ENCODE data around the gene SELPLG.

The SELPLG gene

GRCh38 chr12:108644811-108645120 lies 11.1 kb upstream of the SELPLG start:
- Histone ChIP-seq H3K9ac (ENCODE audit: low read length) (no peak overlapping the region), H2BK120ac (ENCODE audit: low read depth, low read length) (no peak overlapping the region), H3K4me1 (ENCODE audit: control insufficient read depth, insufficient read depth, low read depth, low read length) (peaks cover 18% of the 10 kb centered on the region), H2AFZ (ENCODE audit: low read depth, low read length) (no peak overlapping the region), H3K18ac (ENCODE audit: low read depth in 1 of 2, low read length in 2 of 2) (no peak overlapping the region), H2AK5ac (ENCODE audit: low read length, severe bottlenecking) (no peak overlapping the region), H3K23ac (ENCODE audit: low read length in 2 of 2) (no peak overlapping the region), H3K14ac (ENCODE audit: low read length in 2 of 2) (no peak overlapping the region), H3K4me2 (ENCODE audit: low read length, poor library complexity, severe bottlenecking) (no peak overlapping the region), H3K27ac (ENCODE audit: low read length, poor library complexity, severe bottlenecking) (no peak overlapping the region), H3K4me3 (ENCODE audit: insufficient read depth in 1 of 2, low read depth in 1 of 2, low read length in 2 of 2) (no peak overlapping the region), H2BK12ac (ENCODE audit: low read length in 2 of 2) (no peak overlapping the region), H4K8ac (ENCODE audit: low read length) (no peak overlapping the region), H2BK15ac (ENCODE audit: low read depth, poor library complexity, severe bottlenecking) (no peak overlapping the region), H3K79me1 (replicated peaks; ENCODE audit: low read length, poor library complexity, severe bottlenecking) (peaks cover 40% of the 10 kb centered on the region), H3K9me3 (ENCODE audit: control insufficient read depth, low read length) (no peaks in the 10 kb centered on the region), H2BK5ac (ENCODE audit: low read depth, low read length, poor library complexity, severe bottlenecking) (no peak overlapping the region), H3K4ac (ENCODE audit: low read depth in 1 of 2, low read length in 2 of 2) (no peak overlapping the region), H4K91ac (ENCODE audit: low read length) (no peak overlapping the region), H3K27me3 (ENCODE audit: control insufficient read depth in 1 of 2, insufficient read depth in 1 of 2, low read length in 2 of 2) (no peaks in the 10 kb centered on the region), H3K36me3 (ENCODE audit: control insufficient read depth in 1 of 2, insufficient read depth in 2 of 2, low read depth in 1 of 2, low read length in 2 of 2) (peaks cover 59 to 61% of the 10 kb centered on the region in 2 experiments)
- 97% methylated on average over 7 of the region's 7 CpGs for WGBS
- no peak for DNase-seq

GRCh38 chr12:108643941-108644810 lies 10.5 kb upstream of the SELPLG start:
- H2BK120ac ChIP-seq (ENCODE audit: low read depth, low read length), result no peak overlapping the region
- no peak overlapping the region for H3K27ac ChIP-seq (ENCODE audit: low read length, poor library complexity, severe bottlenecking)
- no peak overlapping the region for H2AFZ ChIP-seq (ENCODE audit: low read depth, low read length)
- H2AK5ac ChIP-seq (ENCODE audit: low read length, severe bottlenecking), result no peak overlapping the region
- no peaks in the 10 kb centered on the region for H3K9me3 ChIP-seq (ENCODE audit: control insufficient read depth, low read length)
- H3K9ac ChIP-seq (ENCODE audit: low read length), result no peak overlapping the region
- no peak overlapping the region for H3K4ac ChIP-seq (ENCODE audit: low read depth in 1 of 2, low read length in 2 of 2)
- WGBS, result 82% methylated on average over 18 of the region's 18 CpGs
- peak overlapping the region; percentile 12 for H4K8ac ChIP-seq (ENCODE audit: low read length)
- H3K4me3 ChIP-seq (ENCODE audit: insufficient read depth in 1 of 2, low read depth in 1 of 2, low read length in 2 of 2), result no peak overlapping the region
- peaks cover 40% of the 10 kb centered on the region for H3K79me1 ChIP-seq (replicated peaks; ENCODE audit: low read length, poor library complexity, severe bottlenecking)
- peaks cover 18% of the 10 kb centered on the region for H3K4me1 ChIP-seq (ENCODE audit: control insufficient read depth, insufficient read depth, low read depth, low read length)
- no peak for DNase-seq
- no peak overlapping the region for H3K23ac ChIP-seq (ENCODE audit: low read length in 2 of 2)
- H3K18ac ChIP-seq (ENCODE audit: low read depth in 1 of 2, low read length in 2 of 2), result no peak overlapping the region
- H3K14ac ChIP-seq (ENCODE audit: low read length in 2 of 2), result no peak overlapping the region
- peaks cover 56 to 59% of the 10 kb centered on the region in 2 experiments for H3K36me3 ChIP-seq (ENCODE audit: control insufficient read depth in 1 of 2, insufficient read depth in 2 of 2, low read depth in 1 of 2, low read length in 2 of 2)
- H2BK15ac ChIP-seq (ENCODE audit: low read depth, poor library complexity, severe bottlenecking), result no peak overlapping the region
- no peak overlapping the region for H4K91ac ChIP-seq (ENCODE audit: low read length)
- no peak overlapping the region for H2BK5ac ChIP-seq (ENCODE audit: low read depth, low read length, poor library complexity, severe bottlenecking)
- no peak overlapping the region for H3K4me2 ChIP-seq (ENCODE audit: low read length, poor library complexity, severe bottlenecking)
- H3K27me3 ChIP-seq (ENCODE audit: control insufficient read depth in 1 of 2, insufficient read depth in 1 of 2, low read length in 2 of 2), result no peaks in the 10 kb centered on the region
- no peak overlapping the region for H2BK12ac ChIP-seq (ENCODE audit: low read length in 2 of 2)

GRCh38 chr12:108642899-108643654 lies 9.4 kb upstream of the SELPLG start:
- H4K8ac ChIP-seq (ENCODE audit: low read length), result no peak overlapping the region
- no peaks in the 10 kb centered on the region for H3K27me3 ChIP-seq (ENCODE audit: control insufficient read depth in 1 of 2, insufficient read depth in 1 of 2, low read length in 2 of 2)
- no peak overlapping the region for H3K23ac ChIP-seq (ENCODE audit: low read length in 2 of 2)
- H2BK5ac ChIP-seq (ENCODE audit: low read depth, low read length, poor library complexity, severe bottlenecking), result no peak overlapping the region
- H3K9ac ChIP-seq (ENCODE audit: low read length), result no peak overlapping the region
- no peak overlapping the region for H3K4me3 ChIP-seq (ENCODE audit: insufficient read depth in 1 of 2, low read depth in 1 of 2, low read length in 2 of 2)
- H3K9me3 ChIP-seq (ENCODE audit: control insufficient read depth, low read length), result no peaks in the 10 kb centered on the region
- peaks cover 24% of the 10 kb centered on the region for H3K4me1 ChIP-seq (ENCODE audit: control insufficient read depth, insufficient read depth, low read depth, low read length)
- H3K27ac ChIP-seq (ENCODE audit: low read length, poor library complexity, severe bottlenecking), result no peak overlapping the region
- H3K4ac ChIP-seq (ENCODE audit: low read depth in 1 of 2, low read length in 2 of 2), result no peak overlapping the region
- H2BK120ac ChIP-seq (ENCODE audit: low read depth, low read length), result no peak overlapping the region
- H3K14ac ChIP-seq (ENCODE audit: low read length in 2 of 2), result no peak overlapping the region
- no peak for DNase-seq
- H4K91ac ChIP-seq (ENCODE audit: low read length), result no peak overlapping the region
- H2AK5ac ChIP-seq (ENCODE audit: low read length, severe bottlenecking), result no peak overlapping the region
- H2BK12ac ChIP-seq (ENCODE audit: low read length in 2 of 2), result no peak overlapping the region
- H2BK15ac ChIP-seq (ENCODE audit: low read depth, poor library complexity, severe bottlenecking), result no peak overlapping the region
- H3K36me3 ChIP-seq (ENCODE audit: control insufficient read depth in 1 of 2, insufficient read depth in 2 of 2, low read depth in 1 of 2, low read length in 2 of 2), result peaks cover 45 to 54% of the 10 kb centered on the region in 2 experiments
- H3K18ac ChIP-seq (ENCODE audit: low read depth in 1 of 2, low read length in 2 of 2), result no peak overlapping the region
- no peak overlapping the region for H3K4me2 ChIP-seq (ENCODE audit: low read length, poor library complexity, severe bottlenecking)
- WGBS, result 100% methylated on average over 1 of the region's 1 CpG
- H3K79me1 ChIP-seq (replicated peaks; ENCODE audit: low read length, poor library complexity, severe bottlenecking), result peaks cover 35% of the 10 kb centered on the region
- H2AFZ ChIP-seq (ENCODE audit: low read depth, low read length), result no peak overlapping the region

- Histone ChIP-seq H2AK5ac (ENCODE audit: low read length, severe bottlenecking) (no peak overlapping the region), H3K27me3 (ENCODE audit: control insufficient read depth in 1 of 2, insufficient read depth in 1 of 2, low read length in 2 of 2) (no peaks in the 10 kb centered on the region), H2AFZ (ENCODE audit: low read depth, low read length) (no peak overlapping the region), H3K4me2 (ENCODE audit: low read length, poor library complexity, severe bottlenecking) (no peak overlapping the region), H3K9me3 (ENCODE audit: control insufficient read depth, low read length) (no peaks in the 10 kb centered on the region), H3K4me1 (ENCODE audit: control insufficient read depth, insufficient read depth, low read depth, low read length) (peaks cover 28% of the 10 kb centered on the region), H3K4me3 (ENCODE audit: insufficient read depth in 1 of 2, low read depth in 1 of 2, low read length in 2 of 2) (no peak overlapping the region), H2BK12ac (ENCODE audit: low read length in 2 of 2) (no peak overlapping the region), H3K9ac (ENCODE audit: low read length) (no peak overlapping the region), H2BK5ac (ENCODE audit: low read depth, low read length, poor library complexity, severe bottlenecking) (no peak overlapping the region), H3K18ac (ENCODE audit: low read depth in 1 of 2, low read length in 2 of 2) (peak overlapping the region in 1 of 2 experiments; percentile 28), H3K79me1 (replicated peaks; ENCODE audit: low read length, poor library complexity, severe bottlenecking) (peaks cover 29% of the 10 kb centered on the region), H2BK15ac (ENCODE audit: low read depth, poor library complexity, severe bottlenecking) (no peak overlapping the region), H3K4ac (ENCODE audit: low read depth in 1 of 2, low read length in 2 of 2) (no peak overlapping the region), H2BK120ac (ENCODE audit: low read depth, low read length) (no peak overlapping the region), H4K8ac (ENCODE audit: low read length) (no peak overlapping the region), H3K14ac (ENCODE audit: low read length in 2 of 2) (no peak overlapping the region), H4K91ac (ENCODE audit: low read length) (no peak overlapping the region), H3K23ac (ENCODE audit: low read length in 2 of 2) (no peak overlapping the region), H3K27ac (ENCODE audit: low read length, poor library complexity, severe bottlenecking) (no peak overlapping the region), H3K36me3 (ENCODE audit: control insufficient read depth in 1 of 2, insufficient read depth in 2 of 2, low read depth in 1 of 2, low read length in 2 of 2) (peaks cover 39 to 49% of the 10 kb centered on the region in 2 experiments)
- DNase-seq, result no peak
- 98% methylated on average over 14 of the region's 16 CpGs for WGBS
These were observed 8.7 kb upstream of the SELPLG start for GRCh38 chr12:108642269-108642870.
